ENCODE results near the gene CYB561A3. TPM values are rescaled to one million over a fixed set of nuclear protein-coding genes. Genes with fewer than 3 reads are reported as not detected.

The CYB561A3 gene
- total RNA-seq, 1 donor from 2014 or later: 34.1 TPM

GRCh38 chr11:61362542-61362875, 827 bp upstream of the CYB561A3 start:
- H3K4me3 Mint-ChIP-seq (ENCODE audit: low read depth): peak overlapping the region; percentile 100
- H3K27me3 Mint-ChIP-seq (ENCODE audit: low read depth): no peaks in the 10 kb centered on the region
- no peaks in the 10 kb centered on the region for H3K9me3 Mint-ChIP-seq
- intact Hi-C loops (cut with micrococcal nuclease): loop anchor here (1.0 to 2.0 kb wide), 3 partner anchors 29 to 68 kb away; partner anchors contain the start of genes DDB1, SDHAF2, TKFC and TMEM216
- DNase-seq (ENCODE audit: low spot score): peak; percentile 36
- peaks cover 41% of the 10 kb centered on the region for H3K36me3 Mint-ChIP-seq (ENCODE audit: low read depth)
- H3K4me1 Mint-ChIP-seq (ENCODE audit: low read depth): peaks cover 22% of the 10 kb centered on the region
- peak overlapping the region; percentile 99 for H3K27ac Mint-ChIP-seq

- Mint-ChIP-seq H3K4me3 (ENCODE audit: low read depth) (peak overlapping the region; percentile 100), H3K27me3 (ENCODE audit: low read depth) (no peaks in the 10 kb centered on the region), H3K36me3 (ENCODE audit: low read depth) (peaks cover 29% of the 10 kb centered on the region), H3K27ac (peak overlapping the region; percentile 99), H3K4me1 (ENCODE audit: low read depth) (peaks cover 22% of the 10 kb centered on the region), H3K9me3 (no peaks in the 10 kb centered on the region)
- intact Hi-C loops (cut with micrococcal nuclease): no loop called here
- no peak for DNase-seq (ENCODE audit: low spot score)
Measured at GRCh38 chr11:61361237-61361740, 393 bp downstream of the CYB561A3 start.

DNA sequence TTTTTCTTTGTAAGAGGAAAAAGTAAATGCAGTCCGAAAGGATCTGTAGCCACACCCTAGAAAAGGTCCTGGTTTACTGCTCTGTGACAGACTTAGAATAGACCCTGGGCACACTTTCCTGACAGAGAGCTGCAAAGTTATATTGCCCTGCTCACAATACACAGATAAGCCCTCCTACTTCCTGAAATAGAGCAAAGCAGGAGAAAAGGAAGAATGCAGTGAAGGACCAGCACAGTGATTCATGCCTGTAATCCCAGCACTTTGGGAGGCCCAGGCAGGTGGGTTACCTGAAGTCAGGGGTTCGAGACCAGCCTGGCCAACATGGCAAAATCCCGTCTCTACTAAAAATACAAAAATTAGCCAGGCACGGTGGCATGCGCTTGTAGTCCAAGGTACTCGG, 2.2 kb downstream of the CYB561A3 start:
- Mint-ChIP-seq H3K36me3 (ENCODE audit: low read depth) (peaks cover 21% of the 10 kb centered on the region), H3K9me3 (no peaks in the 10 kb centered on the region), H3K4me1 (ENCODE audit: low read depth) (peaks cover 22% of the 10 kb centered on the region), H3K27me3 (ENCODE audit: low read depth) (no peaks in the 10 kb centered on the region), H3K4me3 (ENCODE audit: low read depth) (no peak overlapping the region), H3K27ac (no peak overlapping the region)
- no peak for DNase-seq (ENCODE audit: low spot score)
- intact Hi-C loops (cut with micrococcal nuclease): no loop called here

DNA sequence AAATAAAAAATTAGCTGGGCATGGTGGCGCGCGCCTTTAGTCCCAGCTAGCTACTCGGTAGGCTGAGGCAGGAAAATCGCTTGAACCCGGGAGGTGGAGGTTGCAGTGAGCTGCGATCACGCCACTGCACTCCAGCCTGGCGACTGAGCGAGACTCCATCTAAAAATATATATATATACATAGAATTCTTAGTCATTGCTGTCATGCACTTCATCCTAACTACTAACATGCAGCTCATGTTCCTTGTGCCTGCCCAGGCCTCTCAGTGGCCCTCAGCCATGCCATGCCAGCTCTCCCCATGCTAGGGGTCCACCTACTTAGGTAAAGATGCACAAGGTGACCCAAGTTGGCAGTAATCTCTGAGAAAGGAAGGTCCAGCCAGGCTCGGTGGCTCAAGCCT, 3.1 kb downstream of the CYB561A3 start:
- no peak overlapping the region for H3K27ac Mint-ChIP-seq
- no peak overlapping the region for H3K4me3 Mint-ChIP-seq (ENCODE audit: low read depth)

DNA sequence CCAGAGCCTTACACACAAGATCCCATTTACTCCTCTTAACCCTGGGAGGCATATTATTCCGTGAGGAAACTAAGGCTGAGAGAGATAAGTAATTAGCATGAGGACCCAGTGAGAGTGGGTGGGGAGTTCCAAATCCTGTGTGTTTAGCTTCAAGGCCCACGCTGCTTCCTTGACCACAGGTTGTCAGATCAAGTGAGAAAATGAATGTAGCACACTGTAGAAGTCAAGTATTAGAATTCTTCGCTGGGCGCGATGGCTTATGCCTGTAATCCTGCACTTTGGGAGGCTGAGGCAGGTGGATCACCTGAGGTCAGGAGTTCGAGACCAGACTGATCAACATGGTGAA, 3.8 kb downstream of the CYB561A3 start:
- Mint-ChIP-seq H3K4me3 (ENCODE audit: low read depth) (no peak overlapping the region), H3K9me3 (no peaks in the 10 kb centered on the region), H3K27ac (no peak overlapping the region), H3K36me3 (ENCODE audit: low read depth) (peaks cover 18% of the 10 kb centered on the region), H3K27me3 (ENCODE audit: low read depth) (no peaks in the 10 kb centered on the region), H3K4me1 (ENCODE audit: low read depth) (peaks cover 14% of the 10 kb centered on the region)
- intact Hi-C loops (cut with micrococcal nuclease): no loop called here
- no peak for DNase-seq (ENCODE audit: low spot score)

More for the DNA sequence above, 3.1 kb downstream of the CYB561A3 start:
- Mint-ChIP-seq H3K36me3 (ENCODE audit: low read depth) (peaks cover 16% of the 10 kb centered on the region), H3K27me3 (ENCODE audit: low read depth) (no peaks in the 10 kb centered on the region), H3K4me1 (ENCODE audit: low read depth) (peaks cover 20% of the 10 kb centered on the region), H3K9me3 (no peaks in the 10 kb centered on the region)
- intact Hi-C loops (cut with micrococcal nuclease): no loop called here
- no peak for DNase-seq (ENCODE audit: low spot score)

DNA sequence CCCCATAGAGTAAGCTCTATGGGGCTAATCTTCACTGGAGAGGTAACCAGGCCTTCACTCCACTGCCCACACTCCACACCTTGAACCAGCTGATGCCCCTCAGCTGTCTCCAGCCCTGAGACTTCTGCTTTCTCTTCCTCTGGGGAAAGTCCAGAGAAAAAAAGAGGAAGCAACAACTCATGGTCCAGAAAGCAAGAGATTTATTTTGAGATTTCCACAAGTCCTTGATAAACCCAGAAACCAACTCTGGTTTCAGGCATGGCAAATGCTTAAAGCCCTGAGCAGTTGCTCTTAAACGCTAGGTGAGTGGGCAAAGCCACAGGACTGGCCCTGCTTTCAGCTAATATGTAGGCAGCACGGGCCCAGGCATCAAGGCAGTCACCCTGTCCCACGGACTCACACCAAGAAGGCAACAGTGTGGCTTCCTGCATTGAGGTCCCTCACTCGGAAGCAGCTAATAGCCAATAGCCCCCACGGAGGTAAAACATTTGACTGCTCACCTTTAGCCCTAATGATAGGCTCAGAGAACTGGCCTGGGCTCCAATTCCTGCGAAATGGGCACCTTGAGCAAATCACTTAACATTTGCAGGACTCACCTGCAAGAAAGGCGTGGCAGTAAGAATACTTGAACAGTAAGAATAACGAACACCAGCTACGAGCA, 4.3 kb downstream of the CYB561A3 start:
- Mint-ChIP-seq H3K4me1 (ENCODE audit: low read depth) (peaks cover 12% of the 10 kb centered on the region), H3K27me3 (ENCODE audit: low read depth) (no peaks in the 10 kb centered on the region), H3K4me3 (ENCODE audit: low read depth) (no peak overlapping the region), H3K36me3 (ENCODE audit: low read depth) (peaks cover 19% of the 10 kb centered on the region), H3K27ac (no peak overlapping the region), H3K9me3 (no peaks in the 10 kb centered on the region)
- DNase-seq (ENCODE audit: low spot score): no peak
- intact Hi-C loops (cut with micrococcal nuclease): no loop called here

DNA sequence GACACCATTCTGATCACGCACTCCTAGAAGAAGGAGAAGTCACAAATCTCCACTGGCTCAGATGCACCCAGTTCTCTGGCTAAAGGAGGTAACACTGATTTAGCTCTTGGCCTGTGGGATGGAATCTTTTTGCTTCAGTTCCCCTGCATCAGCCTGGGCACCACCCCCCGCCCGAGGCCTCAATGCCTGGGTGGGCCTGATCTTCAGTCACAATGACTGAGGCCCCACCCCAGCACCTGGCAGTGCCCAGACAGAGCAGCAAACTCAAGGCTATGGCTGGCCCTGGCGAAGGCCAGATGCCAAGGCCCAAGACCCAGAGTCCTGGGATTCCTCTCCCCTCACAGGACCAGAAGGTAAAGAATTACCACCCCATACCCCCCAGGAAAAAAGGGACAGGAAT, 5.0 kb downstream of the CYB561A3 start:
- intact Hi-C loops (cut with micrococcal nuclease): no loop called here
- Mint-ChIP-seq H3K27me3 (ENCODE audit: low read depth) (no peaks in the 10 kb centered on the region), H3K27ac (no peak overlapping the region), H3K4me3 (ENCODE audit: low read depth) (no peak overlapping the region), H3K36me3 (ENCODE audit: low read depth) (peaks cover 17% of the 10 kb centered on the region), H3K4me1 (ENCODE audit: low read depth) (peaks cover 12% of the 10 kb centered on the region), H3K9me3 (no peaks in the 10 kb centered on the region)
- no peak for DNase-seq (ENCODE audit: low spot score)

- Mint-ChIP-seq H3K27ac (no peak overlapping the region), H3K4me1 (ENCODE audit: low read depth) (peaks cover 2% of the 10 kb centered on the region)
- intact Hi-C loops (cut with micrococcal nuclease): no loop called here
Measured at GRCh38 chr11:61354208-61354607, 7.5 kb downstream of the CYB561A3 start.

GRCh38 chr11:61353131-61354067, 8.3 kb downstream of the CYB561A3 start:
- H3K27ac Mint-ChIP-seq: no peak overlapping the region
- H3K4me3 Mint-ChIP-seq (ENCODE audit: low read depth): no peak overlapping the region
- H3K27me3 Mint-ChIP-seq (ENCODE audit: low read depth): no peaks in the 10 kb centered on the region
- peaks cover 31% of the 10 kb centered on the region for H3K36me3 Mint-ChIP-seq (ENCODE audit: low read depth)
- intact Hi-C loops (cut with micrococcal nuclease): no loop called here
- no peaks in the 10 kb centered on the region for H3K9me3 Mint-ChIP-seq
- DNase-seq (ENCODE audit: low spot score): no peak
- peaks cover 1% of the 10 kb centered on the region for H3K4me1 Mint-ChIP-seq (ENCODE audit: low read depth)

More at GRCh38 chr11:61354208-61354607, 7.5 kb downstream of the CYB561A3 start:
- Mint-ChIP-seq H3K36me3 (ENCODE audit: low read depth) (peaks cover 28% of the 10 kb centered on the region), H3K4me3 (ENCODE audit: low read depth) (no peak overlapping the region), H3K9me3 (no peaks in the 10 kb centered on the region), H3K27me3 (ENCODE audit: low read depth) (no peaks in the 10 kb centered on the region)
- DNase-seq (ENCODE audit: low spot score): no peak

GRCh38 chr11:61352038-61352437, 9.6 kb downstream of the CYB561A3 start:
- Mint-ChIP-seq H3K4me3 (ENCODE audit: low read depth) (no peak overlapping the region), H3K4me1 (ENCODE audit: low read depth) (no peaks in the 10 kb centered on the region), H3K27ac (no peak overlapping the region), H3K9me3 (no peaks in the 10 kb centered on the region), H3K27me3 (ENCODE audit: low read depth) (no peaks in the 10 kb centered on the region), H3K36me3 (ENCODE audit: low read depth) (peaks cover 33% of the 10 kb centered on the region)
- intact Hi-C loops (cut with micrococcal nuclease): no loop called here
- DNase-seq (ENCODE audit: low spot score): no peak

DNA sequence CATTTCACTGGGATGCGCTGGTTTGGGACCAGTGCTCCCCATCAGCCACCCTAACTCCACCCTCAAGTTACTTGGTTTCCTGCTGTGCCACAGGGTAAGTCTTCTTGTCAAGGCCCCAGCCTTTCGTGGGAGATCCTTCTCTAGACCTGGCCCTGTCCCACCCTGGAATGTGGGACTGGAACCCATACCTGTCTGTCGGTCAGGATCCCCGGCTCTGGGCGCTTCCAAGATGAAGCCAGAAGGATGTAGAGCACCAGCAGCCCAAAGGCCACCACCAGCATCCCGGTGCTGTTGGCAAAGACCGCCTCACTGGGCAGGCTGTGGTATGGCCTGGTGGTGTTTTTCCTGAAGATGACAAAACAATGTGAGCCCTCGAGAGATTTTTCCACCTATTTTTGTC, 10.9 kb downstream of the CYB561A3 start:
- intact Hi-C loops (cut with micrococcal nuclease): no loop called here
- Mint-ChIP-seq H3K27ac (no peak overlapping the region), H3K27me3 (ENCODE audit: low read depth) (no peaks in the 10 kb centered on the region), H3K4me3 (ENCODE audit: low read depth) (no peak overlapping the region), H3K9me3 (no peaks in the 10 kb centered on the region), H3K36me3 (ENCODE audit: low read depth) (peaks cover 33% of the 10 kb centered on the region), H3K4me1 (ENCODE audit: low read depth) (no peaks in the 10 kb centered on the region)
- no peak for DNase-seq (ENCODE audit: low spot score)

- Mint-ChIP-seq H3K4me3 (ENCODE audit: low read depth) (no peak overlapping the region), H3K9me3 (no peaks in the 10 kb centered on the region), H3K4me1 (ENCODE audit: low read depth) (no peaks in the 10 kb centered on the region), H3K27me3 (ENCODE audit: low read depth) (no peaks in the 10 kb centered on the region), H3K27ac (no peak overlapping the region), H3K36me3 (ENCODE audit: low read depth) (peaks cover 33% of the 10 kb centered on the region)
- DNase-seq (ENCODE audit: low spot score): no peak
- intact Hi-C loops (cut with micrococcal nuclease): no loop called here
Measured at GRCh38 chr11:61350336-61350735, 11.3 kb downstream of the CYB561A3 start.

DNA sequence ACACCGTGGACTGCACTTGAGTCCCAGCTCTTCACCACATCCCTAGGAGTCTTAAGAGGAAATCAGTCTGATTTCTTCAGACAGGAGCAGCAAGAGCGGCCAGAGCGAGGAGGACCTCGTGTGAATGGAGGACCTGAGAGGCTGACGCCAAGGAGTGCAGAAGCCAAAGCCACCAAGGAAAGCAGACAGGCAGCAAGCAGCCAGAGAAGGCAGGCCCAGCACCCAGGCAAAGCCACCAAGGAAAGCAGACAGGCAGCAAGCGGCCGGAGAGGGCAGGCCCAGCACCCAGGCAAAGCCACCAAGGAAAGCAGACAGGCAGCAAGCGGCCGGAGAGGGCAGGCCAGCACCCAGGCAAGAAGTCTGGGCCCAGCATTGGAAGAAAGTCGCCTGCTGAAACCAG, 11.8 kb downstream of the CYB561A3 start:
- Mint-ChIP-seq H3K4me3 (ENCODE audit: low read depth) (no peak overlapping the region), H3K27me3 (ENCODE audit: low read depth) (no peaks in the 10 kb centered on the region), H3K27ac (no peak overlapping the region), H3K4me1 (ENCODE audit: low read depth) (no peaks in the 10 kb centered on the region), H3K36me3 (ENCODE audit: low read depth) (peaks cover 30% of the 10 kb centered on the region), H3K9me3 (no peaks in the 10 kb centered on the region)
- intact Hi-C loops (cut with micrococcal nuclease): no loop called here
- no peak for DNase-seq (ENCODE audit: low spot score)
